NOMO-1 treated with dmso at 0.1 percent for 144 hours (cell line): Measurements from ENCODE around the gene PRF1.
A peak's percentile ranks its signal among the peaks of the same experiment; 100 is the strongest.

Experiments used
- DNase-seq: peaks from one replicate; lab custom pipeline; 2025; ENCODE audit not compliant: unreplicated experiment; lab: John Stamatoyannopoulos, UW

The PRF1 gene

GRCh38 chr10:70561558-70561957 is 41.0 kb downstream of the PRF1 start:
- no peak for DNase-seq

DNA sequence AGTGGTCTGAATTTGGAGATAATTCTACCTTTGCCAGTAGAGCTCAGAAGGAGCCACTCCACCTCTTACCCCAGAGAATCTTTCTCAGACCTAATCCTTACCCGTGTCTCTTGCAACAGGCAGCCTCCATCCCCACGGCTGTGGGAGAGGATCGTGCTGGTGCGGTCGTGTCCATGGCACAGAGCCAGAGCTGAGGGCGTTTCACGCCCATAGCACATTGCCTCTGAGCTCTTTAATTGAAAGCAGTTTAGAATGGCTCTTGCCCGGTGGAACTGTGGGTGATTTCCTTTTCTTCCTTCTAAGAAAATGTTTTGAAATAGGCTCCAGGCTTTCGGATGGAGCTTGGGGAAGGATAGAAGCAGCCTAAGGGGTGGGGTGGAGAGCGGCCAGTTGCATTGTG is 41.5 kb downstream of the PRF1 start:
- DNase-seq, result no peak

DNA sequence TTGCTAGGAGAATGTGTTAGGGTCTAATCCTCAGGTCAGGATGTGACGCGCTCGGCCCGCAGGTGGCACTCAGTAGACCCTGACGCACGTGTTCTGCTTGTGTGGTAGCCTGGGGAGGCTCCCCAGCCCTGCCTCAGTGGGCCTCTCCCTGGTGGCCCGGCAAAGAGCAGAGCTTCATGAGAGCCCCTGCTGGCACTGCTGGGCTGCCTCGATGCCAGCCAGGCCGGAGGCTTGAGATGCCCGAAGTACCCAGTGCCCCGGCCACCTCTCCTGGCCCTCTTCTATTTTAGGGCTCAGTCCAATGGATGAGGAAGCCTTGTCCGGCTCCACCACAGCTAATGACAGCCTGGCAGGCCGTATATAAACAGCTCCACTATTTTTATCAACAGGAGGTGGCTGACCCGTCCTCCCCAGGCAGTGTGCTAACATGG is 42.0 kb downstream of the PRF1 start:
- DNase-seq, result no peak

- DNase-seq, result no peak
Observed at GRCh38 chr10:70559861-70560260, 42.7 kb downstream of the PRF1 start.

- DNase-seq, result peak; percentile 62
Observed at GRCh38 chr10:70558871-70559810, 43.4 kb downstream of the PRF1 start.

DNA sequence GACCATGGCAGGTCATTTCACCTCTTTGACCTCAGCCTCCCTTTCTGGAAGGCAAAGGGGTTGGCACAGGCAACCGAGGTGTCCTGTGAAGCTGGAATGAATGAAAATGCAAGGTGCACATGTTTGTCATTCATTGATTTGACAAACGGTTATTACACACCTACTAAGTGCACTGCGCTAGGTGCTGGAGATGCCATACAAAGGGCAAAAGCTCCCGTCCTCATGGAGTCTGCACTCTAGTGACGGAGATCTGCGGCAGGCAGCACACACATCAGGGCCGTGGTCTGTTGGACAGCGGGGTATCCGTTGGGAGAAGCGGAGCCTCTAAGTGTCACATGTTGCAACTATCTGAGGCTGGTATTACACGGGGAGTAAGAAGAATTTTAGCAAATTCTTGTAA is 44.2 kb downstream of the PRF1 start:
- DNase-seq, result no peak

GRCh38 chr10:70557876-70558275 is 44.7 kb downstream of the PRF1 start:
- DNase-seq, result no peak

- no peak for DNase-seq
Observed at GRCh38 chr10:70557086-70557845, 45.3 kb downstream of the PRF1 start.

DNA sequence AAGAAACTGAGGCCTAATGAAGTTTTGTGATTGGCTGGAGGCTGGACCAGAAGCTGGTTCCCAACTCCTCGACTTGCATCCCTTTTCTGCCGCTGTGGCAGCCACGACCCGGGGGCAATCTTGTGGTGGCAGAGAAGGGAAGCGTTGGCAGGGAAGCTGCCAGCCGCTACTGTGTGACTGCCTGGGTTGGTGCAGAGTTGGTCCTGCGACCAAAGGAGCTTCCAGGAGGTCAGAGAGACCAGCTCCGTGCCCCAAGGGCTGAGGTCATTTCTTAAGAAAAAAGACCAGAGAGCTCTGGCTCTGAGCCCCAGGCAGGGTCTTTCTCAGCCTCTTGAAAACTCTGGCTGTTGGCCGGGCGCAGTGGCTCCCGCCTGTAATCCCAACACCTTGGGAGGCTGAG is 47.2 kb downstream of the PRF1 start:
- no peak for DNase-seq

- DNase-seq, result no peak
Observed at GRCh38 chr10:70552586-70552985, 50.0 kb downstream of the PRF1 start.

- no peak for DNase-seq
Observed at GRCh38 chr10:70551971-70552422, 50.5 kb downstream of the PRF1 start.

DNA sequence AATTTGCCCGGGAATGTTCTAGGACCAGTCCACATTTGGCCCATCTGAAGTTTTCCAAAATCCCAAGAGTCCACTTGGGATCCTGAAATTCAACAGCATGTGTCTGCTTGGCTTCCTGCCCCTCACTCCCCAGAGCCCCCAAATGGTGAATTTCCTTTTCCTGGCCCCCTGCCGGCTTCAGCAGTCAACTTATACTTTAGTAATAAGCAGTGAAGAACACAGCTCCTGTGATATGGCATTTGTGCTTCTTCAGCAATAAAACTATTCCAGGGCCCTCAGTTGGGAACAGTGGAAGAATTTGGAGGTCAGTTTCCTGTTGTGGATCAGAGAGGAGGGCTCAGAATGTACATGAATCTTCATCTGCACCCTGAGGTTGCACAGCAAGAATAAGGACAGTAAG is 51.1 kb downstream of the PRF1 start:
- DNase-seq, result no peak

GRCh38 chr10:70550459-70550858 is 52.1 kb downstream of the PRF1 start:
- DNase-seq, result no peak

DNA sequence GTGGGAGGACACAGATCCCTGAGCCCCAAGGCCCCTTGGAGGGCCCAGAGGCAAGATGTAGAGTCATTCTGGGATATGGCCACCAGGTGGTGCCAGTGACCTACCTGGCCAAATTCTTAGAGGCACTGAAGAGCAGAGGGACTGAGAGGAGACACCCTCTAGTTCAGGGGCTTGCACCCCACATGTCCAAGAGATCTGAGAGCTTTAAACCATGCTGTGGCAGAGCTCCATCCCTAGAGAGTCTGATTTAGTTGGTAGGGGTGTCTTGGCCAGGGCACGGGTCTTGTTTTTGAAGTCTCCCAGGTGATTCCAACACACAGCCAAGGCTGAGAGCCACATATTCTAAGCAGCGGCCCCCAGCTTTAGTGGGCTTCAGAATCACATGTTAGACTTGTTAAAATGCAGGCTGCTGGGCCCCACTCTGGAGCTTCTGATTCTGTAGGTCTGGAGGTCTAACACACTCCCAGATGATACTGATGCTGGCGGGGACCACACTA is 52.5 kb downstream of the PRF1 start:
- DNase-seq, result peak; percentile 12

GRCh38 chr10:70549351-70549961 is 53.1 kb downstream of the PRF1 start:
- DNase-seq, result no peak
